Measurements from ENCODE around the gene GP9.

DNA sequence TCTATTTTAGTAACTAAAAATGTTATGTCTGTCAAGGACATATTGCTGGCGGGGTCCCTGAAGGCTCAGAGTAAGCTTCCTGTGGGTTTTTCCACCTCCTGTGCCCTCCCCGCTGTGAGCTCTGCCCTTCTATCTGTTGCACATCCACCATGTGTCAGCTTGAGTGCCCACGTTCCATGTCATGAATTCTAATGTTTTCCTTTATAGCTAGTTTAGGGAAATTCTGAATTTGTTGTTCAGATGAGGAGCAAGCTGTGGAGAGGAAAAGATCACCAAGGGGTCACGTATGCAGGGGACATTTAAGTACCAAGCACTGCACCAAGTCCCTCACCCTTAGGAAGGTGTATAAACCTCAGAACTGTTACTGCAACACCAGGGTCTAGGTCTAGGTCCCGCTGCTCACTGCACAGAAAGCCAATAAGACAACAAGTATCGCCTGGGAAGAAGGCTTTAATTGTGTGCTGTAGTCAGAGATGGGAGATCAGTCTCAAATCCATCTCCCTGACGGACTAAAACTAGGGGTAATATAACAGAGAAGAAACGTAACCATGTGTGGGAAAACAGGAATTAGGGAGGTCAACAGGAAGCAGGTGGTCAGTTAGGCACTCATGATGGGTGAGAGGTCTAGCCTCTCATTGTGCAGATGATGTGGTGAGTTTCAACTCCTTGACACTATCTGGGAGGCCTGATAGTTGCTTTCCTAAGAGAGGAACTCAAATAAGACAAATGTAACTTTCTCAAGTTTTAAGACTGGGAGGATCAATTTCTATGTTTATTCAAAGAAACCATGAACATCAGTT is 9.7 kb downstream of the GP9 start:
- no peak for TF ChIP-seq EZH2 (IDR thresholded peaks at IDR 0.05; ENCODE audit: low read length, missing control alignments)
- no peak for TF ChIP-seq CTCF (conservative IDR thresholded peaks at IDR 0.05 in 1 of 2, IDR thresholded peaks at IDR 0.05 in 1 of 2; ENCODE audit: low read depth in 1 of 2, low read length in 2 of 2)

All from fibroblast of lung (primary cell).